BJ (cell line): Measurements from ENCODE around the gene SMURF2. TPM values are rescaled to one million over a fixed set of nuclear protein-coding genes. Genes with fewer than 3 reads are reported as not detected.
A peak's percentile ranks its signal among the peaks of the same experiment; 100 is the strongest.

Source experiments
- CTCF ChIA-PET: fragments of 350-600 bp; formaldehyde crosslinking; extraction: SDS; loops from one replicate; lab custom pipeline; 2021; ENCODE audit warnings: antibody characterized with exemption, inconsistent platforms; lab: Yijun Ruan, JAX
- POLR2A ChIA-PET: fragments of 300-600 bp; sonication (Branson Sonifier 250); formaldehyde crosslinking; extraction: SDS; loops from one replicate; lab custom pipeline; 2021; ENCODE audit warnings: antibody characterized with exemption; lab: Charles Lee
- DNase-seq: peaks from one replicate; pipeline ENCODE4 v3.0.0-alpha.2; 2011; ENCODE audit warnings: low read depth
- H3K27me3 ChIP-seq: 2 replicates; pipeline ENCODE4 v1.6.0; 2011; ENCODE audit warnings: low read length; ENCODE audit not compliant: control insufficient read depth, insufficient read depth
- H3K36me3 ChIP-seq: 2 replicates; pipeline ENCODE4 v1.5.1; 2011; ENCODE audit warnings: low read length; ENCODE audit not compliant: control insufficient read depth, insufficient read depth
- H3K4me3 ChIP-seq: 2 replicates; pipeline ENCODE4 v1.5.1; 2011; ENCODE audit warnings: low read depth, mild to moderate bottlenecking, control low read depth, low read length
- polyA plus RNA-seq: library from polyadenylated mRNA; depleted of rRNA; stranded (reverse); fragments of >200 nt; gene quantifications from 2 replicates; pipeline ENCODE4 v1.2.3, GENCODE V29; 2011
- TF ChIP-seq, protein P1 (sequence below): IDR thresholded peaks from 2 replicates; pipeline ENCODE4 v1.5.1; 2011; ENCODE audit warnings: low read depth, mild to moderate bottlenecking, control low read depth, inconsistent platforms, low read length, moderate library complexity; ENCODE audit not compliant: insufficient read depth

Gene SMURF2
- polyA plus RNA-seq, 1 experiment, result 18.8 TPM

DNA sequence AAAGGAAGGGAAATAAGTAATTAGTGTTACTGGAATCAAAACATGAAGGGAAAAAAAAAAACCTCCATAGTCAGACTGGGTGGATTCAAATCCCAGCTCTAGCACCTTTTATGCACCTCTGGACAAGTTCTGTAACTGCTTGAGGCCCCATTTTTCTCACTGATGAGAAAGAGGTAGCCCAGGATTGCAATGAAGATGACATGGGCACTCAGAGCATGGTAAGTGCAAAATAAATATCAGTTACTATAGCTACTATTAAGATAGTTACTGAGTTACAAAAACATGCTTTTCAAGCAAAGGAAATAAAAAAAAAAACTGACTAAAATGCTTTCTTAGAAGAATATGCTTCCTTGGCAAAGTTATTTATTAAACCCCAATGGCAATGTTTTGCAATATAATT, 96.5 kb downstream of the SMURF2 start:
- POLR2A ChIA-PET, result no interaction called here
- no peak overlapping the region for H3K4me3 ChIP-seq
- H3K36me3 ChIP-seq, result peaks cover 10% of the 10 kb centered on the region
- DNase-seq, result no peak
- no peaks in the 10 kb centered on the region for H3K27me3 ChIP-seq
- CTCF ChIA-PET, result no interaction called here
- TF ChIP-seq, protein P1, sequence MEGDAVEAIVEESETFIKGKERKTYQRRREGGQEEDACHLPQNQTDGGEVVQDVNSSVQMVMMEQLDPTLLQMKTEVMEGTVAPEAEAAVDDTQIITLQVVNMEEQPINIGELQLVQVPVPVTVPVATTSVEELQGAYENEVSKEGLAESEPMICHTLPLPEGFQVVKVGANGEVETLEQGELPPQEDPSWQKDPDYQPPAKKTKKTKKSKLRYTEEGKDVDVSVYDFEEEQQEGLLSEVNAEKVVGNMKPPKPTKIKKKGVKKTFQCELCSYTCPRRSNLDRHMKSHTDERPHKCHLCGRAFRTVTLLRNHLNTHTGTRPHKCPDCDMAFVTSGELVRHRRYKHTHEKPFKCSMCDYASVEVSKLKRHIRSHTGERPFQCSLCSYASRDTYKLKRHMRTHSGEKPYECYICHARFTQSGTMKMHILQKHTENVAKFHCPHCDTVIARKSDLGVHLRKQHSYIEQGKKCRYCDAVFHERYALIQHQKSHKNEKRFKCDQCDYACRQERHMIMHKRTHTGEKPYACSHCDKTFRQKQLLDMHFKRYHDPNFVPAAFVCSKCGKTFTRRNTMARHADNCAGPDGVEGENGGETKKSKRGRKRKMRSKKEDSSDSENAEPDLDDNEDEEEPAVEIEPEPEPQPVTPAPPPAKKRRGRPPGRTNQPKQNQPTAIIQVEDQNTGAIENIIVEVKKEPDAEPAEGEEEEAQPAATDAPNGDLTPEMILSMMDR, result no peak

DNA sequence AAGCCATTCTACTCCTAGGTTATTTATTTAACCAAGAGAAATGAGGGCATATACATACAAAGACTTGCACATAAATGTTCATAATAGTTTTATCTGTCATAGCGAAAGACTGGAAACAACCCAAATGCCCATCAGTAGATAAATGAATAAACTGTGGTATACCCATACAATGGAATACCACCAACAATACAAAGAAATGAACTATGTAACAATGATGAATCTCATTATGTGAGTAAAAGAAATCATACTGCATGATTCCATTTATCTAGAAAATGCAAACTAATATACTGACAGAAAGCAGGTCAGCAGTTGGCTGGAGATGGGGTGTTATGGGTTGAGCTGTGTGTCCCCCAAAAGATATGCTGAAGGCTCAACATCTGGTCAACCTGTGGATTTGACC, 98.0 kb downstream of the SMURF2 start:
- TF ChIP-seq, protein P1, result no peak
- H3K36me3 ChIP-seq, result peaks cover 8% of the 10 kb centered on the region
- H3K27me3 ChIP-seq, result no peaks in the 10 kb centered on the region
- H3K4me3 ChIP-seq, result no peak overlapping the region
- no peak for DNase-seq
- POLR2A ChIA-PET, result no interaction called here
- CTCF ChIA-PET, result interaction anchor here (1.2 kb wide), 1 partner anchor 15 kb away, joined by 3 read pairs; no protein-coding TSS in a partner anchor

DNA sequence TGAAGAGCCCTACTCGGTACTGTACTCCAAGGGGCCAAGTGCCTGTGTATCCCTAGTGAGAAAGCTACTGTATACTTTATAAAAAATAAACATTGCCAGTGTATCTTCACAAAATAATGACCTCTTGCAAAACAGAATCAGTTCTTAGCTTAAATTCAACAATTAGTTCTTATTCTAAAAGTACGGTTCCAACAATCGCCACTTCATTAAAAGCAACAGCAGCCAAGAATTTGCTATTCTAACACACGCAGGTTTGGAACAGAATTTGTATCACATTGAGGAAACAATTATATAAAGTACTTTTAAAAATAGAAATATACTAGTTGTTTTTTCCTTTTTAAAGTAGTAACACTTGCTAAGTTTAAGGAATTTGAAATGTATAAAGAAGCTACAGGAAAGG, 106.8 kb downstream of the SMURF2 start:
- POLR2A ChIA-PET, result no interaction called here
- peaks cover 8% of the 10 kb centered on the region for H3K36me3 ChIP-seq

DNA sequence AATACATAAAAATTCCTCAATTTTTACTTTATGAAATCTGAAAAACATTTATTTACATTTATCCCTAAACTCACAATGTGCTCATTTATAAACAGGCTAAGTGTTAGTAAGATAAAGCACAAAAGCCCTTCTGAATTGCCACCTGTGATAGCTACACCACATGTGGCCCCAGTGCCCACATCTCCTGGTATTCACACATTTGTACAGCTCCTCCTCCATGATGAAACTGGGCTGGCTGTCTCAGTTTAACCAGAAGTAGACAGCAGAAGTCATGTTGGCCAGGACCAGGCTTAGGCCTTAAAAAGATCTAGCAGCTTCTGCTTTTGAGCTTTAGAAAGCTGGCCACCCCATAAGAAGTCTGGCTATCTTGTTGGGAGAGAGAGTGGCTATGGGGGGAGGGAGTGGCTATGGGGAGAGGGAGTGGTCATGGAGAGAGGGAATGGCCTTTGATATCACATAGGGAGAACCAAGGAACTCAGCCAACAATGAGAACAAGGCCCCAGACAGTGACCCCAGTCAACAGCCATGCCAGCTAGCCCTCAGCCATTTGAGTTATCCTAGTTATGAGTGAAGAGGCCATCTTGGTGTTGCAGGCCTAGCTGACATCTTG, 108.0 kb downstream of the SMURF2 start:
- DNase-seq, result no peak

More for the DNA sequence above, 106.8 kb downstream of the SMURF2 start:
- no peaks in the 10 kb centered on the region for H3K27me3 ChIP-seq
- TF ChIP-seq, protein P1, result no peak
- DNase-seq, result no peak
- CTCF ChIA-PET, result interaction anchor here (1.4 to 1.9 kb wide), 2 partner anchors 11 to 94 kb away, joined by 4 to 5 read pairs; no protein-coding TSS in a partner anchor
- H3K4me3 ChIP-seq, result no peak overlapping the region

DNA sequence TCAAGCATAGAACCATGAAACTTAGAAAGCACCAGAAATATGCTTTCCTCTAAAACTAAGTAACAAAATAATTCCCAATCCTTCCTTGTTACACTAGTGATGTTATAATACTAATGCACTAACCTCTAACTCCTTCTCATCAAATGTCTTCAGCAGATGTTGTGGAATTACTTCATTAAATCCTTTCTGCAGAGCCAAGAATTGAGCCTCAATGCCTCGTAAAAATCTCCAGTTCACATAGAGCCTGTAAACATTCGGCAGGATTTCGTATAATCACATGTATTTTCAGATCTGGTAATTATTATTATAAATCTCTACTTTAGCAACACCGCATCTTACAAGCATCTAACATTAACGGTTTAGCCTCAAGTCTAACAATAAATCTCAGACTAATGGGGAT, 110.6 kb downstream of the SMURF2 start:
- ChIA-PET POLR2A (no interaction called here), CTCF (interaction anchor here (0.8 kb wide), 1 partner anchor 231 kb away, joined by 3 read pairs; no protein-coding TSS in a partner anchor)
- Histone ChIP-seq H3K36me3 (peaks cover 19% of the 10 kb centered on the region), H3K27me3 (no peaks in the 10 kb centered on the region), H3K4me3 (no peak overlapping the region)
- DNase-seq, result peak; percentile 23
- TF ChIP-seq, protein P1, result no peak

More for the DNA sequence above, 108.0 kb downstream of the SMURF2 start:
- POLR2A ChIA-PET, result no interaction called here
- Histone ChIP-seq H3K4me3 (no peak overlapping the region), H3K36me3 (peaks cover 12% of the 10 kb centered on the region), H3K27me3 (no peaks in the 10 kb centered on the region)
- CTCF ChIA-PET, result interaction anchor here (0.6 to 1.9 kb wide), 4 partner anchors 8 to 95 kb away, joined by 3 to 5 read pairs (median 4); partner anchors contain the start of gene POLG2
- TF ChIP-seq, protein P1, result no peak
